DLD1 (cell line): ENCODE measurements around the gene KLK6.

Source experiments
- in situ Hi-C: cut with HindIII; loops from 2 replicates; pipeline ENCODE4 v1.10.0; 2017; ENCODE audit warnings: low sequenced_read_pairs

Gene KLK6

GRCh38 chr19:50912727-50913716, 56.4 kb downstream of the KLK6 start:
- in situ Hi-C loops, result no loop called here

- in situ Hi-C loops, result no loop called here
These were observed 57.2 kb downstream of the KLK6 start for GRCh38 chr19:50912102-50912599.

GRCh38 chr19:50911206-50912101, 57.9 kb downstream of the KLK6 start, which contains the start of gene KLK4:
TSS of gene KLK4 (minus strand) at chr19:50911395. CDS start at chr19:50910738, 657 bp downstream.
- in situ Hi-C loops, result no loop called here

- in situ Hi-C loops, result no loop called here
These were observed 58.7 kb downstream of the KLK6 start for GRCh38 chr19:50910722-50911121.

- in situ Hi-C loops, result no loop called here
These were observed 59.9 kb downstream of the KLK6 start for GRCh38 chr19:50909240-50910070.
